Measurements from ENCODE around the gene DNAJC25.

GRCh38 chr9:111622626-111623025, 8.5 kb upstream of the DNAJC25 start:
- TF ChIP-seq CTCF (IDR thresholded peaks at IDR 0.05) (no peak), POLR2AphosphoS5 (IDR thresholded peaks at IDR 0.05; ENCODE audit: low read depth, low read length) (no peak), SIN3A (IDR thresholded peaks at IDR 0.05; ENCODE audit: borderline replicate concordance, insufficient read depth, low read depth, low read length) (no peak), REST (IDR thresholded peaks at IDR 0.05; ENCODE audit: insufficient read depth in 1 of 2, low read depth in 2 of 2, low read length in 1 of 2) (no peak)
